ENCODE measurements around the gene IL17REL. TPM values are rescaled to one million over a fixed set of nuclear protein-coding genes. Genes with fewer than 3 reads are reported as not detected.

IL17REL gene
- total and polyA plus RNA-seq, 2 of the 13 experiments (the other 11 are each of a cell fraction or from before 2014, with no cell fraction given) = not detected

DNA sequence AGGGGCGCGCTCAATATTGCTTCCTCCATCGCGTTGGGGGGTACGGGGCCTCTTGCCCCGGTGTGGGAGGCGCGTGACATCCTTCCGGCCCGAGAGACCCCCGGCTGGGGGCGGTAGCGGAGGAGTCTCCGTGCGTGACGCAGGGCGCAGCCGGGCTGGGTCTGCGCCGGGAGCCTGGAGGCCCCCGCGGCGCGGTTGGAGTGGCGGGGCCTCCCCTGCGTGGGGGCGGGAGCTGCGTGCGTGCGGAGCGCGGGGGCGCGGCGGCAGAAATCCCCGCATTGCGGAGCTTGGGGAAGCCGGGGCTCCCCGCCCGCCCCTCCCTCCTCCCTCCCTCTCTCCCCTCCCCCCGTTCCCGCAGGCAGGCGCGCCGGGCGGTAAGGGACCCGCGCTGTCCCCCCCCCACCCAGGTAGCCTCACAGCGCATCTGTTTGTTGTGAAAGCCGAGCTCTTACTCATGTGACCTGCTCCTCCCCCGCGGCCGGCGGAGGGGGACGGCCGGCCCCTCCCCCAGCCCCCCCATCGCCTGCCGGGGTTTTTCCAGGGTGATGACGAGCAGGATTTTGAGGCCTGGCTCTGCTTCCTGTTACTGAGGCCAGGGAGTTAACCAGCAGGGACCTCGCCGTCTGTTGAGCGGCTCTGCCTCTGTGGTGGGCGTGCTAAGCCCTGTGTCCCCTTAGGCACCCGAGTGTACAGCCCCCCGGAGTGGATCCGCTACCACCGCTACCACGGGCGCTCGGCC lies 50.4 kb downstream of the IL17REL start (continued):
- TF ChIP-seq SYNCRIP (IDR thresholded peaks at IDR 0.05; ENCODE audit: insufficient read depth, low read depth, low read length) = no peak
- TF ChIP-seq DMAP1 (CRISPR knock-in tag; IDR thresholded peaks at IDR 0.05) = no peak; the same call in 1 of the 2 replicates
- no peak for TF ChIP-seq ZNF230 (CRISPR knock-in tag; IDR thresholded peaks at IDR 0.05)
- TF ChIP-seq, protein P1, sequence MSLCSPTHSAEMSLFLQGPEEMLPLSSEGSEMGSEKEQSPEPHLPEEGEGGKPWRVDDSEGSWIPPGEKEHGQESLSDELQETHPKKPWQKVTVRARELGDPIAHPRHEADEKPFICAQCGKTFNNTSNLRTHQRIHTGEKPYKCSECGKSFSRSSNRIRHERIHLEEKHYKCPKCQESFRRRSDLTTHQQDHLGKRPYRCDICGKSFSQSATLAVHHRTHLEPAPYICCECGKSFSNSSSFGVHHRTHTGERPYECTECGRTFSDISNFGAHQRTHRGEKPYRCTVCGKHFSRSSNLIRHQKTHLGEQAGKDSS (CRISPR knock-in tag; IDR thresholded peaks at IDR 0.05; ENCODE audit: borderline replicate concordance, low read depth) = no peak
- peak; percentile 6; the same call in 1 of the 2 replicates for TF ChIP-seq GATAD1 (CRISPR knock-in tag; IDR thresholded peaks at IDR 0.05)
- TF ChIP-seq FOSL1 (CRISPR knock-in tag; IDR thresholded peaks at IDR 0.05; ENCODE audit: borderline replicate concordance) = no peak
- TF ChIP-seq, protein P2, sequence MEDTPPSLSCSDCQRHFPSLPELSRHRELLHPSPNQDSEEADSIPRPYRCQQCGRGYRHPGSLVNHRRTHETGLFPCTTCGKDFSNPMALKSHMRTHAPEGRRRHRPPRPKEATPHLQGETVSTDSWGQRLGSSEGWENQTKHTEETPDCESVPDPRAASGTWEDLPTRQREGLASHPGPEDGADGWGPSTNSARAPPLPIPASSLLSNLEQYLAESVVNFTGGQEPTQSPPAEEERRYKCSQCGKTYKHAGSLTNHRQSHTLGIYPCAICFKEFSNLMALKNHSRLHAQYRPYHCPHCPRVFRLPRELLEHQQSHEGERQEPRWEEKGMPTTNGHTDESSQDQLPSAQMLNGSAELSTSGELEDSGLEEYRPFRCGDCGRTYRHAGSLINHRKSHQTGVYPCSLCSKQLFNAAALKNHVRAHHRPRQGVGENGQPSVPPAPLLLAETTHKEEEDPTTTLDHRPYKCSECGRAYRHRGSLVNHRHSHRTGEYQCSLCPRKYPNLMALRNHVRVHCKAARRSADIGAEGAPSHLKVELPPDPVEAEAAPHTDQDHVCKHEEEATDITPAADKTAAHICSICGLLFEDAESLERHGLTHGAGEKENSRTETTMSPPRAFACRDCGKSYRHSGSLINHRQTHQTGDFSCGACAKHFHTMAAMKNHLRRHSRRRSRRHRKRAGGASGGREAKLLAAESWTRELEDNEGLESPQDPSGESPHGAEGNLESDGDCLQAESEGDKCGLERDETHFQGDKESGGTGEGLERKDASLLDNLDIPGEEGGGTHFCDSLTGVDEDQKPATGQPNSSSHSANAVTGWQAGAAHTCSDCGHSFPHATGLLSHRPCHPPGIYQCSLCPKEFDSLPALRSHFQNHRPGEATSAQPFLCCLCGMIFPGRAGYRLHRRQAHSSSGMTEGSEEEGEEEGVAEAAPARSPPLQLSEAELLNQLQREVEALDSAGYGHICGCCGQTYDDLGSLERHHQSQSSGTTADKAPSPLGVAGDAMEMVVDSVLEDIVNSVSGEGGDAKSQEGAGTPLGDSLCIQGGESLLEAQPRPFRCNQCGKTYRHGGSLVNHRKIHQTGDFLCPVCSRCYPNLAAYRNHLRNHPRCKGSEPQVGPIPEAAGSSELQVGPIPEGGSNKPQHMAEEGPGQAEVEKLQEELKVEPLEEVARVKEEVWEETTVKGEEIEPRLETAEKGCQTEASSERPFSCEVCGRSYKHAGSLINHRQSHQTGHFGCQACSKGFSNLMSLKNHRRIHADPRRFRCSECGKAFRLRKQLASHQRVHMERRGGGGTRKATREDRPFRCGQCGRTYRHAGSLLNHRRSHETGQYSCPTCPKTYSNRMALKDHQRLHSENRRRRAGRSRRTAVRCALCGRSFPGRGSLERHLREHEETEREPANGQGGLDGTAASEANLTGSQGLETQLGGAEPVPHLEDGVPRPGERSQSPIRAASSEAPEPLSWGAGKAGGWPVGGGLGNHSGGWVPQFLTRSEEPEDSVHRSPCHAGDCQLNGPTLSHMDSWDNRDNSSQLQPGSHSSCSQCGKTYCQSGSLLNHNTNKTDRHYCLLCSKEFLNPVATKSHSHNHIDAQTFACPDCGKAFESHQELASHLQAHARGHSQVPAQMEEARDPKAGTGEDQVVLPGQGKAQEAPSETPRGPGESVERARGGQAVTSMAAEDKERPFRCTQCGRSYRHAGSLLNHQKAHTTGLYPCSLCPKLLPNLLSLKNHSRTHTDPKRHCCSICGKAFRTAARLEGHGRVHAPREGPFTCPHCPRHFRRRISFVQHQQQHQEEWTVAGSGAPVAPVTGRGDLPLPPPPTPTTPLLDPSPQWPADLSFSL (CRISPR knock-in tag; IDR thresholded peaks at IDR 0.05) = no peak
- TF ChIP-seq JUNB (CRISPR knock-in tag; IDR thresholded peaks at IDR 0.05; ENCODE audit: borderline replicate concordance) = no peak
- no peak for TF ChIP-seq FOXJ3 (CRISPR knock-in tag; IDR thresholded peaks at IDR 0.05; ENCODE audit: borderline replicate concordance)
- TF ChIP-seq HOXD1 (CRISPR knock-in tag; IDR thresholded peaks at IDR 0.05) = no peak
- peak; percentile 12; the same call in 1 of the 2 replicates for TF ChIP-seq HOXA9 (CRISPR knock-in tag; IDR thresholded peaks at IDR 0.05; ENCODE audit: borderline replicate concordance)
- TF ChIP-seq, protein P3, sequence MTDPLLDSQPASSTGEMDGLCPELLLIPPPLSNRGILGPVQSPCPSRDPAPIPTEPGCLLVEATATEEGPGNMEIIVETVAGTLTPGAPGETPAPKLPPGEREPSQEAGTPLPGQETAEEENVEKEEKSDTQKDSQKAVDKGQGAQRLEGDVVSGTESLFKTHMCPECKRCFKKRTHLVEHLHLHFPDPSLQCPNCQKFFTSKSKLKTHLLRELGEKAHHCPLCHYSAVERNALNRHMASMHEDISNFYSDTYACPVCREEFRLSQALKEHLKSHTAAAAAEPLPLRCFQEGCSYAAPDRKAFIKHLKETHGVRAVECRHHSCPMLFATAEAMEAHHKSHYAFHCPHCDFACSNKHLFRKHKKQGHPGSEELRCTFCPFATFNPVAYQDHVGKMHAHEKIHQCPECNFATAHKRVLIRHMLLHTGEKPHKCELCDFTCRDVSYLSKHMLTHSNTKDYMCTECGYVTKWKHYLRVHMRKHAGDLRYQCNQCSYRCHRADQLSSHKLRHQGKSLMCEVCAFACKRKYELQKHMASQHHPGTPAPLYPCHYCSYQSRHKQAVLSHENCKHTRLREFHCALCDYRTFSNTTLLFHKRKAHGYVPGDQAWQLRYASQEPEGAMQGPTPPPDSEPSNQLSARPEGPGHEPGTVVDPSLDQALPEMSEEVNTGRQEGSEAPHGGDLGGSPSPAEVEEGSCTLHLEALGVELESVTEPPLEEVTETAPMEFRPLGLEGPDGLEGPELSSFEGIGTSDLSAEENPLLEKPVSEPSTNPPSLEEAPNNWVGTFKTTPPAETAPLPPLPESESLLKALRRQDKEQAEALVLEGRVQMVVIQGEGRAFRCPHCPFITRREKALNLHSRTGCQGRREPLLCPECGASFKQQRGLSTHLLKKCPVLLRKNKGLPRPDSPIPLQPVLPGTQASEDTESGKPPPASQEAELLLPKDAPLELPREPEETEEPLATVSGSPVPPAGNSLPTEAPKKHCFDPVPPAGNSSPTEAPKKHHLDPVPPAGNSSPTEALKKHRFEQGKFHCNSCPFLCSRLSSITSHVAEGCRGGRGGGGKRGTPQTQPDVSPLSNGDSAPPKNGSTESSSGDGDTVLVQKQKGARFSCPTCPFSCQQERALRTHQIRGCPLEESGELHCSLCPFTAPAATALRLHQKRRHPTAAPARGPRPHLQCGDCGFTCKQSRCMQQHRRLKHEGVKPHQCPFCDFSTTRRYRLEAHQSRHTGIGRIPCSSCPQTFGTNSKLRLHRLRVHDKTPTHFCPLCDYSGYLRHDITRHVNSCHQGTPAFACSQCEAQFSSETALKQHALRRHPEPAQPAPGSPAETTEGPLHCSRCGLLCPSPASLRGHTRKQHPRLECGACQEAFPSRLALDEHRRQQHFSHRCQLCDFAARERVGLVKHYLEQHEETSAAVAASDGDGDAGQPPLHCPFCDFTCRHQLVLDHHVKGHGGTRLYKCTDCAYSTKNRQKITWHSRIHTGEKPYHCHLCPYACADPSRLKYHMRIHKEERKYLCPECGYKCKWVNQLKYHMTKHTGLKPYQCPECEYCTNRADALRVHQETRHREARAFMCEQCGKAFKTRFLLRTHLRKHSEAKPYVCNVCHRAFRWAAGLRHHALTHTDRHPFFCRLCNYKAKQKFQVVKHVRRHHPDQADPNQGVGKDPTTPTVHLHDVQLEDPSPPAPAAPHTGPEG (CRISPR knock-in tag; IDR thresholded peaks at IDR 0.05) = no peak
- TF ChIP-seq ZNF773 (CRISPR knock-in tag; IDR thresholded peaks at IDR 0.05; ENCODE audit: borderline replicate concordance) = no peak
- TF ChIP-seq ATAD3A (CRISPR knock-in tag; IDR thresholded peaks at IDR 0.05) = no peak
- TF ChIP-seq MEF2D (CRISPR knock-in tag; IDR thresholded peaks at IDR 0.05) = peak; percentile 64
- no peak for TF ChIP-seq SNAI1 (CRISPR knock-in tag; IDR thresholded peaks at IDR 0.05; ENCODE audit: borderline replicate concordance)

Measured in HepG2 (cell line).